HepG2 (cell line): Measurements from ENCODE around the gene DDX43.

Source experiments
- ARNT ChIP-seq: fragments of 450-650 bp; IDR thresholded peaks from 2 replicates; pipeline ENCODE4 v1.6.1; 2017
- EZH2 ChIP-seq: conservative IDR thresholded peaks from 2 replicates; pipeline ENCODE4 v1.6.1; 2012; ENCODE audit warnings: mild to moderate bottlenecking, low read depth, low read length, moderate library complexity
- FOXJ3 ChIP-seq: sonication (generic); formaldehyde crosslinking; IDR thresholded peaks from 2 replicates; pipeline ENCODE4 v1.4.0; 2020; ENCODE audit warnings: missing genetic modification reagents, mild to moderate bottlenecking, borderline replicate concordance
- KLF16 ChIP-seq, 2 experiments: sonication (generic) in 1 of 2; formaldehyde crosslinking in 1 of 2; IDR thresholded peaks; 2 replicates each; pipeline versions ENCODE4 v1.6.1 to v1.8.0; 2016 to 2023; ENCODE audit warnings: missing genetic modification reagents in 2 of 2, missing compliant biosample characterization in 1 of 2
- PLRG1 ChIP-seq: fragments of 450-650 bp; conservative IDR thresholded peaks from 2 replicates; pipeline ENCODE4 v1.6.1; 2016
- POLR2AphosphoS5 ChIP-seq: IDR thresholded peaks from 2 replicates; pipeline ENCODE4 v1.6.1; 2012; ENCODE audit warnings: low read depth, low read length
- RBFOX2 ChIP-seq: fragments of 200-400 bp; formaldehyde crosslinking; IDR thresholded peaks from 2 replicates; pipeline ENCODE4 v1.6.1; 2017; ENCODE audit warnings: low read depth, mild to moderate bottlenecking, low read length
- SMAD1 ChIP-seq: sonication (generic); formaldehyde crosslinking; IDR thresholded peaks from 2 replicates; pipeline ENCODE4 v1.4.0; 2020; ENCODE audit warnings: missing genetic modification reagents, low read depth, mild to moderate bottlenecking, borderline replicate concordance
- YEATS2 ChIP-seq: sonication (generic); formaldehyde crosslinking; IDR thresholded peaks from 2 replicates; pipeline ENCODE4 v1.4.0; 2020; ENCODE audit warnings: missing genetic modification reagents, borderline replicate concordance
- ZSCAN20 ChIP-seq: sonication (generic); formaldehyde crosslinking; IDR thresholded peaks from 2 replicates; pipeline ENCODE4 v1.4.0; 2020; ENCODE audit warnings: missing genetic modification reagents, mild to moderate bottlenecking, borderline replicate concordance
- TF ChIP-seq, protein P1 (sequence below): sonication (generic); formaldehyde crosslinking; IDR thresholded peaks from 2 replicates; pipeline ENCODE4 v1.8.1; 2023; ENCODE audit warnings: missing genetic modification reagents, inconsistent platforms, borderline replicate concordance

- no peak for TF ChIP-seq SMAD1 (CRISPR knock-in tag)
- no peak for TF ChIP-seq FOXJ3 (CRISPR knock-in tag)
- no peak for TF ChIP-seq YEATS2
- TF ChIP-seq RBFOX2 = no peak
- TF ChIP-seq KLF16 (CRISPR knock-in tag; IDR thresholded peaks at IDR 0.05) = no peak
- TF ChIP-seq PLRG1 = no peak
- TF ChIP-seq ARNT = no peak
- no peak for TF ChIP-seq EZH2
- no peak for TF ChIP-seq ZSCAN20 (CRISPR knock-in tag)
- TF ChIP-seq POLR2AphosphoS5 = no peak
- TF ChIP-seq, protein P1, sequence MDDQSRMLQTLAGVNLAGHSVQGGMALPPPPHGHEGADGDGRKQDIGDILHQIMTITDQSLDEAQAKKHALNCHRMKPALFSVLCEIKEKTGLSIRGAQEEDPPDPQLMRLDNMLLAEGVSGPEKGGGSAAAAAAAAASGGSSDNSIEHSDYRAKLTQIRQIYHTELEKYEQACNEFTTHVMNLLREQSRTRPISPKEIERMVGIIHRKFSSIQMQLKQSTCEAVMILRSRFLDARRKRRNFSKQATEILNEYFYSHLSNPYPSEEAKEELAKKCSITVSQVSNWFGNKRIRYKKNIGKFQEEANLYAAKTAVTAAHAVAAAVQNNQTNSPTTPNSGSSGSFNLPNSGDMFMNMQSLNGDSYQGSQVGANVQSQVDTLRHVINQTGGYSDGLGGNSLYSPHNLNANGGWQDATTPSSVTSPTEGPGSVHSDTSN = no peak
These were observed 25.1 kb upstream of the DDX43 start, which contains the start of gene OOEP for GRCh38 chr6:73369563-73369962.
